GM13976 (cell line): ENCODE results near the gene SOX9.

Experiments used
- DNase-seq: peaks from one replicate; pipeline ENCODE4 v3.0.0; 2012; ENCODE audit warnings: low spot score
- in situ Hi-C: fragments of 300-500 bp; cut with MboI; formaldehyde crosslinking; loops from one replicate; pipeline ENCODE4 v1.12.0; 2022; ENCODE audit warnings: low sequenced_read_pairs, mixed read lengths, inconsistent platforms; ENCODE audit not compliant: unreplicated experiment
- TF ChIP-seq, protein P1 (sequence below): IDR thresholded peaks from 2 replicates; pipeline ENCODE4 v1.5.1; 2012; ENCODE audit warnings: borderline replicate concordance, mild to moderate bottlenecking; ENCODE audit not compliant: insufficient read depth; ENCODE audit errors: extremely low read depth, missing control alignments, control extremely low read depth

Gene SOX9

DNA sequence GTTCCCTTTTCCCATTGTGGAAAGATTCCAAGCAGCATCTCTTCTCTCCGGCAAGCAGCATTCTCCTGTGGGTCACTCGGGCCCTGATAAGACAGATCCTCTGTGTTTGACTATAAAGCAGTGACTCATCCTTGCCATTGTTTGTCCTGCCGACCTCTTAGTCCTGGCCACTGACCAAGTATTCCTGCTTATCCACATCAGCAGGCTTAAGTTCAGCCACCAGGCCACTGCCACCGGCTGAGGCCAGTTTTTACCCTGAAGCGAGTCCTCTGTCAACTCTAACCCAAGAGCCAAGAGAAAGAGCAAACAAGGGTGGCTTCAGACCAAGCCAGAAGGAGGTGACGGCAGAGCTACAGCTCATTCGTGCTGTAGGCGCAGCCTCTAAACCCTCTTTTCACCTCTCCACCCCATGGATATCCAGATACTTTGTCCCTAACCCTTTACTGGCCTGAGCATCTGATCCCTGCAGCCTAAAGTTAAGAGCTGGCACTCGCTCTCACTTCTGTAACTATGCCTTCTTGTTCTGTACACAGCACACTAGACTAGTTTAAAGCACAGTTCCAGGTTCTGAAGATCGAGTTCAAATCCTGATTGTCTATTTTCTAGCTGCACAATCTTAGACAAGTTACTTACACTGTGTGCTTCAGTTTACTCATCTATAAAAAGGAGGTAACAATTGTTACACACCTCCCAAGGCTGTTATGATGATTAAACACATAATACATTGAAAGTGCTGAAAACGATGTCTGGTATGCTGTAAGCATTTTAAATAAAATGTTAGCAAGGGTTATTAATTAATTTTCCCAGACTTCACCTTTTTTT, 31.0 kb downstream of the SOX9 start:
- in situ Hi-C loops, result no loop called here
- TF ChIP-seq, protein P1, sequence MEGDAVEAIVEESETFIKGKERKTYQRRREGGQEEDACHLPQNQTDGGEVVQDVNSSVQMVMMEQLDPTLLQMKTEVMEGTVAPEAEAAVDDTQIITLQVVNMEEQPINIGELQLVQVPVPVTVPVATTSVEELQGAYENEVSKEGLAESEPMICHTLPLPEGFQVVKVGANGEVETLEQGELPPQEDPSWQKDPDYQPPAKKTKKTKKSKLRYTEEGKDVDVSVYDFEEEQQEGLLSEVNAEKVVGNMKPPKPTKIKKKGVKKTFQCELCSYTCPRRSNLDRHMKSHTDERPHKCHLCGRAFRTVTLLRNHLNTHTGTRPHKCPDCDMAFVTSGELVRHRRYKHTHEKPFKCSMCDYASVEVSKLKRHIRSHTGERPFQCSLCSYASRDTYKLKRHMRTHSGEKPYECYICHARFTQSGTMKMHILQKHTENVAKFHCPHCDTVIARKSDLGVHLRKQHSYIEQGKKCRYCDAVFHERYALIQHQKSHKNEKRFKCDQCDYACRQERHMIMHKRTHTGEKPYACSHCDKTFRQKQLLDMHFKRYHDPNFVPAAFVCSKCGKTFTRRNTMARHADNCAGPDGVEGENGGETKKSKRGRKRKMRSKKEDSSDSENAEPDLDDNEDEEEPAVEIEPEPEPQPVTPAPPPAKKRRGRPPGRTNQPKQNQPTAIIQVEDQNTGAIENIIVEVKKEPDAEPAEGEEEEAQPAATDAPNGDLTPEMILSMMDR, result no peak
- DNase-seq, result no peak

DNA sequence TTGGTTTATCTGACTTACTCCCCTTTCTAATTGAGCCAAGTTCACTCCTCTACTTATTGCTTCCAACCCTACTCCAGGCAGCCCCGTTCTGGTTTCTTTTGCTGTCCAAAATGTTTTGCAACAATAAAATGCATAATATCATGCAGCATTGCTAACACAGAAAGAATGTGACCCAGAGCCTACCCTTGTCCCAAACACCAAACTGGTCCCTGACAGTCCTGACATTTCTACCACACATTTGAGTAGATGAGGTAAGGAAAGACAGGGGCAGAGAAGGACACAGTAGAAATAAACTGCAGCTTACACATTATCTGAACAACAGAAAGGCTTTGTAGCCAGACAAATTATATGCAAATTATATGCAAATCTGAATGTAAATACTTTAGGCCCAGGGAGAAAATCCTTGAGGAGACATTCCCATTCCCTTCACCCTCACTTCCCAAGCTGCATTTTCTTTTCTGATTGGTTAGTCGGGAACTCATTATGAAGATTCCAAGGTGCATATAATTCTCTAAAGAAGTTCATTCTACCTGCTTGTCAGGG, 31.6 kb downstream of the SOX9 start:
- no peak for DNase-seq
- in situ Hi-C loops, result no loop called here
- TF ChIP-seq, protein P1, result no peak

- TF ChIP-seq, protein P1, result no peak
- DNase-seq, result no peak
- in situ Hi-C loops, result no loop called here
Observed at GRCh38 chr17:72158895-72159885, 38.4 kb downstream of the SOX9 start.

- in situ Hi-C loops, result no loop called here
- TF ChIP-seq, protein P1, result no peak
- no peak for DNase-seq
Observed at GRCh38 chr17:72162569-72162968, 41.7 kb downstream of the SOX9 start.

DNA sequence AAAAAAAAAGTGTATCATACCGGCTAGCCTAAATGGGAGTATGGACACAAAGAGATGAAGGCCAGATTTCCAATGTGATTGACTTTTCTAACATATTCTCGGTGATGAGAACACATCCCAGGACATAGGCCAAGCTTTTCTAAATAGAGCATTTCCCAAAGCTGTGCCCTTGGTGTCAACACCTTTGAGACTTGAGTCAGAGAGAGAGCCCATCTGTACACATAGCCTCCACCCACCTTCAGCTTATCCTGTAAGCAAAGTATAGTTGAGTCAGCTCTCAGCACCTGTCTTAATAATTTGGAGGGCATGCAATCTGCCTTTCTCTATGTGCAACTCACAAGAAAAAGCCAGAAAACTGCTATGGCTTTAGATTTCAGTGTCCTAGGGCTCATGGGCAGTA, 42.7 kb downstream of the SOX9 start:
- DNase-seq, result no peak
- TF ChIP-seq, protein P1, result no peak
- in situ Hi-C loops, result no loop called here

DNA sequence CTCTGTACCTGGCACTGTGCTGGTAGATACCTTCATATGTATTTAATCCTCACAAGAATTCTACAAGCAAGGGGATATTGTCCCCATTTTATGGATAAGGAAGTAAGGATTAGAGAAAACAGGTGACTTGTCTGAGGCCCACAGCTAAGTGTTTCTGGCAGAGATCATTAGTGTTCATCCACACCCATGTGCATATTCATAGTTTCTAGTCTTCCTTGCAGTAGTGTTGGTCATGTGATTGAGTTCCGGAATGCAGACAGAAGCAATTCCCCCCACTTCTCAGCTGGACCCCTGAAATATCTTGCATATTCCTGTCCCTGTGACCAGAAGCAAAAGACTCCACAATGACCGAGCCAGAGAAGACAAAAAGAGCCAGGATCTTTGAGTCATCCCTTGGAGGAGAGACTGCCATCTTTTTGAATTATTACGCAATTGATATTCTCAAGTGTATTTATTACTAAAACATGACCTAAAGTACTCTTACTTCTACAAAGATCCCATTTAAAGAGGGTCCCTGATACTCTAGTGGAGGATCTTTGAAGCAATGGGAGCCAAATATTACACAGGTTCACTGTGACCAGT, 43.4 kb downstream of the SOX9 start:
- in situ Hi-C loops, result no loop called here

More for the DNA sequence above, 43.4 kb downstream of the SOX9 start:
- DNase-seq, result no peak
- TF ChIP-seq, protein P1, result no peak
